ENCODE results near the gene RTN4RL1.

- TF ChIP-seq CTCF (conservative IDR thresholded peaks at IDR 0.05; ENCODE audit: low read length), result no peak
- TF ChIP-seq EZH2phosphoT487 (IDR thresholded peaks at IDR 0.05; ENCODE audit: borderline replicate concordance), result no peak
Measured at GRCh38 chr17:2067608-2068024, 42.5 kb upstream of the RTN4RL1 start.

Measured in Loucy (cell line).